EL (cell line): ENCODE results near the gene RNF130.
"Not testable (repeated sequence)": the region's sequence is repeated elsewhere in the genome, so short reads cannot be mapped to it uniquely, and the experiment has no call there.

ENCODE experiments used
- DNase-seq: peaks from one replicate; pipeline ENCODE4 v3.0.0-alpha.2; 2016

The RNF130 gene

DNA sequence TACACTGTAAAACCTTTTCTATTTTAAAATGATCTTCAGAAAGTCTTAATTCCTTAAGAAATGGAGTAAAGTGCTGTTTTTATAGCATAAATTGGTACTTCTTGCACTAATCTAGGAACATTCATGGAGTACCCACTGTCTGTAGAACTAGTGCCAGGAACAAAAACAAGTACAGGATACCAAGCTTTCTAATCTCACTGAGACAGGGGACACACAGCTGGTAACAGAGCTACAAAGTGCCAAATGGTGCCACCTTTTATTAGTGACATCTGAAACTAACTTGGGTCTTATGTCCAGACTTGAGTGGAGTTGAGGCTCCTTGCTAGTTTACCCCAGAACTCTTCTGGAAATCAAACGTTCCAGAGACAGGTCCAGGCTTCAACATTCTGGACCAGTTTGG is 57.9 kb downstream of the RNF130 start:
- no peak for DNase-seq

GRCh38 chr5:180012316-180012715 is 59.2 kb downstream of the RNF130 start:
- no peak for DNase-seq

DNA sequence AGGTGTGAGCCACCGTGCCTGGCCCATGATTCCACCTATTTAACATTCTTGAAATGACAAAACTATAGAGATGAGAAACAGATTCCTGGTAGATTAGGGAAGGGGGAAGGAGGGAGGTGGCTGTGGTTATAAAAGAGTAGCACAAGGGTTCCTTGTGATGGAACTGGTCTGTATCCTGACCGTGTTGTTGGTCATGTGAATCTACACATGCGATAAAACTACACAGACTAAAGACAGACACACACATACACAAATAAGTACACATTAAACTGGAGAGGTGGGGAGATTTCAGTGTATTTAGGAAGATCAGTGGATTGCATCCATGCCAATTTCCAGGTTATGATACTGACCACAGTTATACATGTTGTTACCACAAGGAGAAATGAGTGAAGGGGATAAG is 60.9 kb downstream of the RNF130 start:
- DNase-seq: no peak

DNA sequence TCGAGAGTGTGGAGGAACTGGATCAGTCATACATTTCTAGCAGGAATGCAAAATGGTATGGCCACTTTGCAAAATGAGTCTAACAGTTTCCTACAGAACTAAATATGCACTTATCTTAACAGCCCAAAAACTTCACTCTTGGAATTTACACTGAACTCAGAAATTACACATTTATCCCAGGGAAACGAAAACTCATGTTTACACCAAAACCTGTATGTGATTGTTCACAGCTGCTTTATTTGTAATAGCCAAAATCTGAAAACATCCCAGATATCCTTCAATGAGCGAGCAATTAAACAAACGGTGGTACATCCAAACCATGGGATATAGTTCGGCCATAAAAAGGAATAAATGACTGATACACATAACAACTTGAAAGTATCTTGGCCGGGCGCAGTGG is 62.0 kb downstream of the RNF130 start:
- no peak for DNase-seq

GRCh38 chr5:180008433-180008832 is 63.1 kb downstream of the RNF130 start:
- DNase-seq: no peak

DNA sequence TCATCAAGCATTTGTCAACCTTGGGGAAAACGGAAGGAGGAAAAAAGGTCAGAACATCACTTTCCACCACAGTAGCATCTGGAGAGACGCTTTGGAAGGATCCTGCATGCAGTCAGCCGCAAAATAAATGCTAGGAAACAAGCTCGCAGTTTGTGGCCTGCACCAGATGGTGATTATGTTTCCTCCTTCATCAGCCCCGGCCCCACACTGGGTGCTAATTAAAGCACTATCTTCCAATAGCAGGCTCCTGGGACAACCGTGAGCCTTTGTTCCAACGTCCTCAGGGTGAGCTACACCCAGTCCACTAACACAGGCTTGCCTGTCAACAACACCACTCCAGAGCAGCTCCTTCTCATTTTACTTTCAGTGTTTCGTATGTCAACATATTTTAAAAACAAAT is 64.0 kb downstream of the RNF130 start:
- no peak for DNase-seq

DNA sequence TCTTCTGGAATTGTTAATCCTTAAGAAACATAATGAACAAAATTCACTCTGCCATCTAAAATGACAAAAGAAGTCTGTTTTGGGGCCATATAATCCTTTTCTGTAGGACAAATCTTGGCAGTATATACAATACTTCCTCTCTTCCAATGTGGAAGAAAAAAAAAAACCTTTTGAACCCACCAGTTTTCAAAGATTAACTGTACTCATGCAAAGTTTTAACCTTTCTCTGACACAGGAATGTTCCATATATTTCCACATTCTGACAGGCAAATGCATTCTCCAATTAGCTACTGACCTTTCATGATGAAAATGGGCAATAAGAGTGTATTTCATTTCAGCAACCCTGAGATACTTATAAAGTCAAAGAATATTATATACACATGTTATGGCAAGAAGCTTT is 65.4 kb downstream of the RNF130 start:
- DNase-seq: no peak

DNA sequence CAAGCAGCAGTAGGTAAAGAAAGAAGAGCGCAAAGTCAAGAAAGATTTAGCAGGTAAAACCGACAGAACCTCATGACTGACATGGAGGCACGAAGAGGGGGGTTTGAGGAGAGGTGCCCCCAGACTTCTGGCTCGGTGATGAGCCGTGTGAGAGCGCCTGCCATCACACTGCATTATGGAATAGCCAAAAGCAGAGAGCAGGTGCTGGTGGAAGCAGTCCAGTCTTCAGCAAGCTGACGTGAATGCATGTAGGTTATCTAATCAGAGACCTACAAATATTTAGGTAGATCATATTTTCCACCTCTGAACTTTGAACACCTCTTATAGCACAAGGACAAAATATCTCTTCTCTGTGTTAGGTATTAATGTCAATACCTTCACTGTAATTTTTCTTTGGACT is 68.4 kb downstream of the RNF130 start:
- DNase-seq: no peak

DNA sequence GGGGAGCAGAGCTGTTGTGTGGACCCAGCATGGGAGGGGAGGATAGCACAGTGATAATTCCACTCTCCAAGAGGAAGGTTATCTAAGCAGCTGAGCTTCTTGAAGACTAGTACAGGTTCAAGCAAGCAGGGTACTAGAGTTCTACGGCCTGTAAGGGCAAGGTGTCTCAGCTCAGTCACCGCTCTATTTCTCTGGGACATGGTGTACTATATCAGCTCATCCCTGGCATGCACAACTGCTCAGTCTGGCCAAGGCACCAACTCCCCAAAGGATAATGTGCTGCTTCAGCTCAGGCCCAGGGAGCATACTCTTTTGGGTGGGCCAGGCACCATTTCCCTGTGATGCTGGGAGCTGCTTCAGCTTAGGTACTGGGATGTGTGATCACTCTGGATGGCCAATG is 69.8 kb downstream of the RNF130 start:
- DNase-seq: no peak

GRCh38 chr5:180001136-180001535 is 70.4 kb downstream of the RNF130 start:
- no peak for DNase-seq

- DNase-seq: no peak
These were observed 73.1 kb downstream of the RNF130 start for GRCh38 chr5:179998485-179998884.

DNA sequence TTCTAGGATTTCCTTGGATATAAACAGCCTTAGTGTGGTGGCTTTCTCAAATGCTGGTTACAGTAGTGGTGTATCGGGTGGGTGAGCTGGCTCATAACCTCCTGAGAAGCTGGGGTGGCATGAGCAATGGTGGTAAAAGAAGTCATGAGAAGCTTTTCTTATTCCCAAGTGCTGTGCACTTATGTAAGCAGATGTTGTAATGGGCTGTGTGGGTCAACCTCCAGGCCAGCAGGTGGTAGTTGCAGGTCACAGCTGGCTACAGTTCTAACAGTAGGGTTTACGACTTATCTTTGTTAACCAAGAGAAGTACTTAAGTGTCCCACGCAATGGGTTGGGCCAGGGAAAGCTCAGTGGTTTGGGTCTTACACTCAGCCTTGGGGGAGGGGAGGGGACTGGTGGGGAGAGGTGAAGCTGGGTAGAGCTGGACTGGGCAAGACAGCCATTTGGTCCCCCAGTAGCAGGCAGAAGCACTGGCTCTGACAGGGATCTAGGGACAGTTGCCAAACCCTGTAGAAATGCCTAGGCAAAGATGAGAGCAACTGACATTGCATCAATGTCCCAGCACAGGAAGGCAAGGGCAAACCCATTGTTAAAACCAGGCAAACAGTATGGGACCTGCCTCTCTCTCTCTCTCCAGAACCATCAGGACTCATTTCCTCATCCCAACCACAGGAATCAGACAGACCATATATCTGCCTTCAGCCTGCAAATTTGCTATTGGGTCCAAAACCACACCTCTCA is 76.8 kb downstream of the RNF130 start:
- no peak for DNase-seq

DNA sequence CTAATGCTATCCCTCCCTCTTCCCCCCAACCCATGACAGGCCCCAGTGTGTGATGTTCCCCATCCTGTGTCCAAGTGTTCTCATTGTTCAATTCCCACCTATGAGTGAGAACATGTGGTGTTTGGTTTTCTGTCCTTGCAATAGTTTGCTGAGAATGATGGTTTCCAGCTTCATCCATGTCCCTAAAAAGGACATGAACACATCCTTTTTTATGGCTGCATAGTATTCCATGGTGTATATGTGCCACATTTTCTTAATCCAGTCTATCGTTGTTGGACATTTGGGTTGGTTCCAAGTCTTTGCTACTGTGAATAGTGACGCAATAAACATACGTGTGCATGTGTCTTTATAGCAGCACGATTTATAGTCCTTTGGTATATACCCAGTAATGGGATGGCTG is 78.7 kb downstream of the RNF130 start:
- DNase-seq: not testable (repeated sequence)

DNA sequence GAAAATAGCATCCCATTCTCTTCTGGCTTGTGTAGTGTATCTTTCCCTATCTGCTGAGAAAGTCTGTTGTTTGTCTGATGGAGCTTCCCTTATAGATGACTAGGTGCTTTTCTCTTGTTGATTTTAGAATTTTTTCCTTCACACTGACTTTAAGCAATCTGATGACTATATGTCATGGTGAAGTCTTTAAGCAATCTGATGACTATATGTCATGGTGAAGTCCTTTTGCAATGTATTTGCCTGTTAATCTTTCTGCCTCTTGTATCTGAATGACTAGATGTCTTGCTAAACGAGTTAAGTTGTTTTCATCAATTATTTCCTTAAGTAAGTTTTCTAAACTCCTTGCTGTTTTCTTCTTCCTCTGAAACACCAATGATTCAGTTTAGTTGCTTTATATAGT is 80.5 kb downstream of the RNF130 start:
- no peak for DNase-seq

DNA sequence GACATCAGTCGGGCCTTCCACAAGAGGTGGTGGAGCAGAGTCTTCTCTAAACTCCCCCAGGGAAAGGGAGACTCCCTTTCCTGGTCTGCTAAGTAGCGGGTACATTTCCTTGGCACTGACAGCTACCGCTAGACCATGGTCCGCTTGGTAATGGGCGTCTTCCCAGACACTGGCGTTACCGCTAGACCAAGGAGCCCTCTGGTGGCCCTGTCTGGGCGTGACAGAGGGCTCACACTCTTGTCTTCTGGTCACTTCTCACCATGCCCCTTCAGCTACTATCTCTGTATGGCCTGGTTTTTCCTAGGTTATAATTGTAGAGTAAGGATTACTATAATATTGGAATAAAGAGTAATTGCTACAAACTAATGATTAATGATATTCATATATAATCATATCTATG is 81.0 kb downstream of the RNF130 start:
- DNase-seq: not testable (repeated sequence)

DNA sequence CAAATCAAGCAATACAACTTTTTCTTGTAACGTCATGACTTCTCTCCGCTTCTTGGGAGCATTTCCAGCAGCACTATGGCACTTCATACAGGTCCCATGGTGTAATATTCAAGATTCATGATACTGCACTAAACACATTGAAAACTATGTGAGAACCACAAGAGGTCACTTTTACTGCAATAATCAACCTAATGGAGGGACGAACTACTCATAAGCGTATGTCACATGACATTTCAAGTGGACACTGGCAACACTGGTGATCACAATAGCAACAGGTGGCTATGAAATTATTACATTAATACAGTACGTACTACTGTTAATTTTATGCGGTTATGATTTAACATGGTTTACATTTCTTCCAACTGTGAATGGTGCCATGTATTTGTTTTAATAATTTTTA is 85.2 kb downstream of the RNF130 start:
- DNase-seq: no peak

GRCh38 chr5:179981636-179982035 is 89.9 kb downstream of the RNF130 start:
- DNase-seq: no peak

- no peak for DNase-seq
These were observed 90.8 kb downstream of the RNF130 start for GRCh38 chr5:179980767-179981166.

GRCh38 chr5:179978792-179979191 is 92.8 kb downstream of the RNF130 start:
- no peak for DNase-seq

- DNase-seq: no peak
These were observed 95.8 kb downstream of the RNF130 start for GRCh38 chr5:179975713-179976134.

GRCh38 chr5:179974946-179975712 is 96.4 kb downstream of the RNF130 start:
- DNase-seq: peak; percentile 21

DNA sequence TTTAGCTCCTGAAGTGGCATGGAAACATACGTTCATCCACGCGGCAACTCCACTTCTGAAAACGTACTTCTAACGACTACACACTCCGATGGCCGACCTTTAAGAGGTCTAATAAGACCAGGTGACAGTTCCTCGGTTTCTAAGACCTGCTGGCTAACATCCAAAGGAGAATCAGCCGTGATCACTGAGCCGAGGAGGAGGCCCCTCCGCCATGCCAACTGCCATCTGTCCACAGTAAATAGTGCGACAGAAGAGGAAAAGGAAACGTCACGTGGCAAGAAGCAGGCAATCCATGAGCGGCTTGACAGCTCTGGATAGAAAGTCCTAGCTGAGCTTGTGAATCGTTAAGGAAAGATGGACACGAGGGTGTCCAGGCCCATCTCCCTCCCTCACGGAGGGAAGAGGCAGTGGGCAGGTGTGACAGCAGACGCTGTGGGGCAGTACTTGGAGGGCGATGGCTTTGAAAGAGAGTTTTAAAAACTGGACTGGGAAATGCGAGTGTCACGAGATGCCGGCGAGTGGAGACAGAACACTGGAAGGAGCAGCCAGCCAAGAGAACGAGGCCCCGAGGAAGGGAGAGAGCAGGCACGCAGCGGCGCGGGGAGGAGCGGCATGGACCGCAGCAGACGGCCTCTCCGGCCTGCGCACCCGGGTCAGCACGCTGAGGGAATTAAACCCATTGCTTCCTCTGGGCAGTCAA is 97.2 kb downstream of the RNF130 start:
- no peak for DNase-seq

- no peak for DNase-seq
These were observed 98.2 kb downstream of the RNF130 start for GRCh38 chr5:179973391-179973790.

DNA sequence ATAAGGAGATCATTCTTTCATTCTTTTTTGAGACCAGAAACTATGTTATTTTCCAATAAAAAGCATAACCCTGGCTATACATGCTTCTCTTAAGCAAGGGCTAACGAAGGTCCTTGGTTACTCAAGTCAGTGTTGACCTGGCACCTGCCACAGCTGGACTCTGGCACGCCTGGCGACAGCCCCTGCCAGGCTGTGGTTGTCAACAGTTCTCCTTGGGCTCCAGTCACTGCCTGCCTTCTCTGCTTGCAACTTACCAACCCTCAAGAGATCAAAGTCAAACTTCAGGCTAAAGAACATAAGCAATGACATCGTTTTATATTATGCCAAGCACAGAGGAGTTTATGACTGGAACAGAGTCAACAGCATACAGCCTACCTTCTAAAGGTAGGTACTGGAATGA is 102.4 kb downstream of the RNF130 start:
- DNase-seq: no peak
